ENCODE results near the gene SLC6A7.

The SLC6A7 gene

DNA sequence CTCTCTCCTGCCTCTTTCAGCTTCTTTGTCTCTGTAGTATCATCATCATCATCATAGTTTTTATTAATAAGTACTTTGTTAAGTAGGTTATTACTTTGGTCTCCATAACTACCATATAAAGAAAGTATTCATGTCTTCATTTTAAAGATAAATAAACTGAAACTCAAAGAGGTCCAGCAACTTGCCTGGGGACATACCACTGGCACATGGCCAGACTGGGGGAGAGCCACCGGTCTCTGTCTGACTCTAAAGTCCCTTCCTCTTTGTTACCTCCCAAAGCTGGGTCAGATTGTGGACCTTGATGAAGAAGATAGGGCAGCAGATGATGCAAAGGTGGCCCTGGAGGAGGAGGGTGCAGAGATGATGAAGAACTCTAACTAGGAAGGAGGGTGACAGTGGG, 14.8 kb upstream of the SLC6A7 start:
- DNase-seq = no peak

DNA sequence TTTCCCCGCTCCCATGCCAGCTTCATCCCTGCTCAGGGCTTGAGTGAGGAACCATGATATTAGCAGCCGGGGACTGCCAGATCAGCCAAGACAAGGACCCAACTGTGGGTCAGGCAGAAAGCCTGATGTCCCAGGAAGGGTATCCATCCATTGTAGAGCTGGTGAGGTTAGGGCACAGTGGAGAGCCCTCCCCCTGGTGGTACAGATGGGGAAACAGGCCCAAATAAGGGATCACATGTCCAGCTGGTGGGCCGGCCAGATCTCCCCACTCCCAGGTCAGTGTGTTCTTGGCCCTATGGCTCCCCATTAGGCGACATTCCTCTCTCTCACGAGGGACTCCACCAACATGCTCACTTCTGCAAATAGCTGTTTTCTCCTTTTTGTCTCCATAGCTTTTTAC, 14.3 kb upstream of the SLC6A7 start:
- DNase-seq = no peak

DNA sequence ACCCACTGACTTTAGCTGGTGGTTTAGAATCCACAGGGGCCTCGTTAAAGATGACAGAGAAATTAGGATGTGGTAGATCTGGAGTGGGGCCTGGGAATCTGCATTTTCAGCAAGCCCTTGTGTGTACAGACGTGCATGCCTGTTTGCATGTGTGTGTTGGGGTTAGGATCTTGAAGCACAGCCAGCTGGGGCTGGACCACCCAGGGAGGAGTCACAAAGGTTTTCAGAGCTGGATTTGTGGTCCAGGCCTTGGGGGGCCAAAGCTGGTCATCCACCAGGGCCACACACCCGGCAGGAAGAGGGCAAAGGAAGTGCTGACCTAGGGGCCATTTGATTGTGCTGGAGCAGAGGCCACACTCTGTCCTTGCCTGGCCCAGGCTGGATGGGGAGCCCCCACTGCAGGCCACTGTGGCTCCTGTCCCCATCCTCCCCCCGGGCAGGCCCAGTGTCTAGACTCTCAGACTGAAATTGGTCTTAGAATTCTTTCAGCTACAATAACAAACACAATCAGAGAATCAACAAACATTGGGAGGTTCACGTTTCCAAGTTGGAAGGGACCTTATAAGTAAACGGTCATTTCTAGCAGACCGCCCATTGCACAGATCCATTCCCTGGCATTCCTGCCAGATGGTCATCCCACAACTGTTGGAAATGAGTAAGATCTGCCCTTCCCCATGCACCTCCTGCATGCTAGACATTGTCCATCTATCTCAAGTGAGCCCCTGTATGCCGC, 13.0 kb upstream of the SLC6A7 start:
- no peak for DNase-seq

DNA sequence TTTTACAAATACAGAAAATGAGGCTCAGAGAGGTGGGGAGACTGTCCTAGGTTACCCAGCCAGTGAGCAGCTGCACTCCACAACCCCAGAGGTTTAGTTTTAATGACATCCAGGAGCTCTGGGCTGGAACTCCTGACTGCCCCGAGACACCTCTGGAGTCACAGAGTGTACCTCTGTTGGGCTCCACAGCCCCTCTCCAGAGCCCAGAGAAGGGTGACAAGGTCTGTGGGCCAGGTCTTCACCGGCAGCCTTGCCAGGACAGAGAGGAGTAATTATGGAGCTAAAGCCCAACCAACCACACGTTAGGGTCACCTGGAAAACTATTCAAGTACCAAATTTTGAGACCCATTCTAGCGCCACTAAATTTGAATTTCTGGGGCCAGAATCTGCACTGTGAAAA, 12.1 kb upstream of the SLC6A7 start:
- no peak for DNase-seq

DNA sequence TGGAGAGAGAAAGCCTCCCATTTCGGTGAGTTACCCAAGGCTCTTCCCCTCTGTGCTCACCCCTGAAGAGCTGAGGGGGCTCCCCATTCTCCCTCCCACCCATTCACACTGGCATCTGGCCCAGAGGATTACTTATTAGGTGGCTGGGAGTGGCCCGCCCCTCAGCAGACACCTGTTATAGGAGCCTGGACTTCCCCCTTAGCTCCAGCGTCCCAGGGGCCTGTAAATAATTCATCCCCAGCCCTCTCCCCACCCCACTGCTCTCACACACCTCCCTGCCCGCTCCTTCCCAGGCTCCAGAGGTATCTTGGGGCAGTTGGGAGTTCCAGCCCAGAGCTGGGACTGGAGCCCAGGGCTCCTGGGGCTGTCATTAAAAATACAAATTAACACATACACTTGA, 11.6 kb upstream of the SLC6A7 start:
- DNase-seq = no peak

DNA sequence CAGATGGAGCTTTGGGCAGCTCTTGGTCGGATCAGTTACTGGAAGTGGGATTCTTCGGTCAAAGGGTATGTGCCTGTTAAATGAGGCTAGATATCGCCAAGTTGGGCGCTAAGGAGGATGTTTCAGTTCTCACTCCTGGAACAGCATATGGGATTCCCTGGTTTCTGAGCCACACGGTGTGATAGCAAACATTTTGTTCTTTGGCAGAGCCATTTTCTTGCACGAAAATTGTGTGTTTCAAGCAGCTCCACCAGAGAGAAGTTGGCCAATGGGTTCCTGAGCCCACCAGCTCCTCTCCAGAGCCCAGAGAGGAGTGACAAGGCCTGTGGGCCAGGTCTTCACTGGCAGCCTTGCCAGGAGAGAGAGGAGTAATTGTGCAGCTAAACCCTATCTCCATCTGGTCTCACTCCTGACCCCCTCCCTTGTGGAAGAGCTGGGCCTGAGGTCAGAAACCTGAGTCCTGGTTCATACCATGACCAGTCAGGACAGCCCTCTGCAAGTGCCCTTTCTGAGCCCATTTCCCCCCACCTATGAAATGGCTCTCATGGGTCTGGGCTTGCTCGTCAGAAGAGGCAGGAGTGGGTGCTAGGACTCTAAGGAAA, 10.7 kb upstream of the SLC6A7 start:
- no peak for DNase-seq

DNA sequence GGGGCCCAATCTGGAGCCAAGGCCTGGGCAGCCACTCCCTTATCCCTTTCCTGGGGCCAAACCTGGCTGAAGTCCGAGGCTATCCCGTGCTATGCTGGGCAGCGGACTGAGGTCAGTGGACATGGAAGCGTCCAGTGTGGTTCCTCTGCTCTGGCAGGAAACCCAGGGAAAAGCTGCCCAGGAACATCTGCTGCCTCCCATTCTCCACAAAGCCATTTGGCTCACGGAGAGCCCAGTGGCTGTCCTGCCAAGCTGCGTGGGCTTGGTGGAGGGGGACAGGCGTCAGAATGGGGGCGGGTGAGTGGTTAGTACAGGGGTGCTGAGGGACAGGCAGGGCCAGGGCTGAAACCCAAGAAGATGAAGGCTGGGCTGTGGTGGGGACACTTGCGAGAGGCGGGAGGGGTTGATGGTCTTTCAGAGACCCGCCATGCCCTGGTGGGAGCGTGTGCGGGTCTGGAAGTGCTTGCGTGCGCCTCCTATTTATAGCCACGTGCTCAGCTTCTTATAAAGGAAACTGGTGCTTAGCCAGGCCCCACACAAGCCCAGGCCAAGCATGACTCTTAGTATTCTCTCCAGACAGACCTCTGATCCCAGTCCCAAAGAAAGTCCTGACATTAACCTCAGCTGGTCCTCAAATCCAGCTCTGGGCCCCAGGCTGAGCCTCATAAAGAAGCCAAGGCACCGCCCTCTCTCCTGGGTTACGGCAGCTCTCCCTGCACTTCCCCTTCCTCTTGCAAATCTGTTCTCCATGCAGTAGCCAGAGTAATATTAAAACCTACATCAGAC, 9.4 kb upstream of the SLC6A7 start:
- DNase-seq = no peak

DNA sequence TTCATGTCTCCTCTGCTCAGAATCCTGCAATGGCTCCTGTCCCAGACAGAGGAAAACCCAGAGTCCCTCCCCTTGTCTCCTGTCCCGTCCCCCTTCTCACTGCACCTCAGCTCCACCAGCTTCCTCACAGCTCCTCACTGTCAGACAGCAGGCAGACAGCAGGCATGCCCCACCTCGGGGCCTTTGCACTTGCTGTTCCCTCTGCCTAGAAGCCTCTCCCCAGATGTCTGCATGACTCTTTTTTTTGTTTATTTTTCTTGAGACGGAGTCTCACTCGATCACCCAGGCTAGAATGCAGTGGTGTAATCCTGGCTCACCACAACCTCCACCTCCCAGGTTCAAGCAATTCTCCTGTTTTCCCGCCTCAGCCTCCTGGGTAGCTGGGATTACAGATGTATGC, 8.8 kb upstream of the SLC6A7 start:
- DNase-seq = no peak

DNA sequence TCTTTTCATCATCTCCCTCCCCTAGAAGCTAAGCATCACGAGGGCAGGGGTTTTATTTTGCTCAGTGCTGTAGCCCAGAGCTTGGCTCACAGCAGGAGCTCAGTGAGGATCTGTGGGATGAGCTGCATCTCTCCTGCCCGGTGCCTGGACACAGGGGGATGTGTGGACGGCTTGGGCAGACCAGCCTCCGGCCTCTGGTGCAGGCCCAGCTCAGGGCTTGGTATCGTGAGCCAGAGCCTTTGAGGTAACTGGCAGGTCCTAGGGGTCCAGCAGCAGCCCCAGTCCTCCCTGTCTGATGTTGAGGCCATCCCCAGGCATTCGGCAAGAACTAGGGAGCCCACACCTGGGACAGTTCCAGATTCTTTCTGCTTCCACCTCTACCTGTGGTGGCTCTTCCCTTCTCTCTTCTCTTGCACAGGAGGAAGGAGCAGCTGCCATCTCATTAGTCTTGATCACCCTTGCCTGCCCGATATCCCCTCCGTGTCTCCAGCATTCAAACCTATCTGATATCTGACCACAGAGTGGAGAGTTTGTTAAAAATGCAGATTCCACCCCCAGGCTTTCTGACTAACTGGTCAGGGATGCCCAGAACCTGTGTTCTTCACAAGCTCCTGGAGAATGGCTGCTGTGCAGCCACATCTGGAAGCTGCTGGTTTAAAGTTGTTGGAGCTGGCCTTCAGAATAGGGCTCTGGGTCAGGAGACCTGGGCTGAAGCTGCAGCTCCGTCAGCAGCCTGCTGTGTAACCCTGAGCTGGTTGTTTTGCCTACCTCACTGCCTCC, 7.9 kb upstream of the SLC6A7 start:
- DNase-seq = no peak

DNA sequence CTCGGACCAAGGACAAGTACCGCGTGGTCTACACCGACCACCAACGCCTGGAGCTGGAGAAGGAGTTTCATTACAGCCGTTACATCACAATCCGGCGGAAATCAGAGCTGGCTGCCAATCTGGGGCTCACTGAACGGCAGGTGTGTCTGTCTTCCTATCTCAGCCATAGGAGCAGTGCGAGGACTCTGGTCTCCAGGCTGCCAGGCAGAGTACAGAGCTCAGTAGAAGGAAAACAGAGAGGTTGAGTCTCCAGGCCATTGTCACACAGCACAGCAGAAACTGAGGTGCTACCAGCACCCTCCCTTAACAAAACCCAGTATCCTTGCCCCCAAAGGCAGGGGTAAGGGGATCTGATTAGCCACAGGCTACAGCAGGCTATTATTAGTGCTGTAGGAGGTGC, 7.1 kb upstream of the SLC6A7 start:
- DNase-seq = no peak

DNA sequence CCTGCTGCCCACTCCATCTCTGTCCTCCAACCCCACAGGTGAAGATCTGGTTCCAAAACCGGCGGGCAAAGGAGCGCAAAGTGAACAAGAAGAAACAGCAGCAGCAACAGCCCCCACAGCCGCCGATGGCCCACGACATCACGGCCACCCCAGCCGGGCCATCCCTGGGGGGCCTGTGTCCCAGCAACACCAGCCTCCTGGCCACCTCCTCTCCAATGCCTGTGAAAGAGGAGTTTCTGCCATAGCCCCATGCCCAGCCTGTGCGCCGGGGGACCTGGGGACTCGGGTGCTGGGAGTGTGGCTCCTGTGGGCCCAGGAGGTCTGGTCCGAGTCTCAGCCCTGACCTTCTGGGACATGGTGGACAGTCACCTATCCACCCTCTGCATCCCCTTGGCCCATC, 6.4 kb upstream of the SLC6A7 start:
- no peak for DNase-seq

DNA sequence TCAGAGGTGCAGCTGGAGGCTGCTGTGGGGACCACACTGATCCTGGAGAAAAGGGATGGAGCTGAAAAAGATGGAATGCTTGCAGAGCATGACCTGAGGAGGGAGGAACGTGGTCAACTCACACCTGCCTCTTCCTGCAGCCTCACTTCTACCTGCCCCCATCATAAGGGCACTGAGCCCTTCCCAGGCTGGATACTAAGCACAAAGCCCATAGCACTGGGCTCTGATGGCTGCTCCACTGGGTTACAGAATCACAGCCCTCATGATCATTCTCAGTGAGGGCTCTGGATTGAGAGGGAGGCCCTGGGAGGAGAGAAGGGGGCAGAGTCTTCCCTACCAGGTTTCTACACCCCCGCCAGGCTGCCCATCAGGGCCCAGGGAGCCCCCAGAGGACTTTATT, 5.9 kb upstream of the SLC6A7 start:
- no peak for DNase-seq

DNA sequence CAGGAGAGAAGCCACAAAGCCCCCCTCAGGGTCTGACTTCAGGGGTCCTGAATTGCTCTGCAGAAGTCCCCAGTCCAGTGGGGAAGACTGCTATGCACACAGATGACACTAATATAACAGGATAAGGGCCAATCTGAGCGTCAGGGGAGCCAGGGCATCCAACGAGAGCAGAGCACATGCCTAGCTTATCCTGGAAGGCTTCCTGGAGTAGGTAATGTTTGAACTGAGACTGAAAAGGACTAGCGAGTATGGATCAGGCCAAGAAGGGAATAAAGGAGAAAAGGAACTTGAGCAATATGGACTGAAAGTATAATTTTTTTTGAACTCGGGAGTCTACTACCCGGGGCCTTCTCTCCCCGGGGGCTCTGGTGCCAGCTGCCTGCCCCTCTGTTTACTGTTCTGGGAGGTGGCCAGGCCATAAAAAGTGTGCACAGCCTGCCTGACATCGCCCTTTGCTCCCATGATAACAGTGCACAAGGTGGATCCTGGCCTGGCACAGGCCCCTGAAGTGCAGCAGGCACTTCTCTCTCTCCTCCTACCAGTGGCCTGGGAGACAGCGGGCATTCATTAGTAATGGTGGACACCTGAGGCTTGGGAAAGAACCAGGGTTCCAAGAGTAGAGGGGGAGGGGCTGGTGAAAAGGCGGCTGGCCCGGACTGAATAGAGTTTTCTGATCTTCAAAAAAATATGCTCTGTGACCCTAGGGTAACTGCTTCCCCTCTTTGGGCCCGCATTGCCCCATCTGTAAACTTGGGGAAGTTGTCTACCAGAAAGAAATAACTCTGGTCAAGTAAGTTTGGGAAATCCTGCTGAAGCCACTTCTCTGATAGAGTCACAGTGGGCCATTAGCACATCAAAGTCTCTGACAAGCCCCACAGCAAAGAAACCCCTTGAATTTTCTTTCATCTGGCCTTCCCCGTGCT, 4.6 kb upstream of the SLC6A7 start:
- DNase-seq = no peak

DNA sequence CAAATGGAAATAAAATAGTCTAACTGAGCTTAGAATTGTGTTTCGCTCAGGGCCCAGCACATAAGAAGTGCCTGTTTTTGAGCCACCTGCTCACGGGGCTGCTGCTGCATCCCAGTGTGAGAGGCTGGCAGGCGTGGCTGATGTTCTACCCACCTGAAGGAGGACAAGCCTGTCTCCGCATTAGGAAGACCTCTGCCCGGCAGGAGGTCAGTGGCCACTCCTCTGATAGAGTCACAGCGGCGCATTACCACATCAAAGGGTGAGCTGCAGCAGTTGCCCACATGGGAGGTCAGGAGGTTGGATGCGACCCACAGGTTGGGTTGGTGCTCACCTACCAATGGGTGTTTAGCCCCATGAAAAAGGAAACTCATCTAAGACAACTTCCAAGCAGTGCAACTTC, 3.7 kb upstream of the SLC6A7 start:
- no peak for DNase-seq

DNA sequence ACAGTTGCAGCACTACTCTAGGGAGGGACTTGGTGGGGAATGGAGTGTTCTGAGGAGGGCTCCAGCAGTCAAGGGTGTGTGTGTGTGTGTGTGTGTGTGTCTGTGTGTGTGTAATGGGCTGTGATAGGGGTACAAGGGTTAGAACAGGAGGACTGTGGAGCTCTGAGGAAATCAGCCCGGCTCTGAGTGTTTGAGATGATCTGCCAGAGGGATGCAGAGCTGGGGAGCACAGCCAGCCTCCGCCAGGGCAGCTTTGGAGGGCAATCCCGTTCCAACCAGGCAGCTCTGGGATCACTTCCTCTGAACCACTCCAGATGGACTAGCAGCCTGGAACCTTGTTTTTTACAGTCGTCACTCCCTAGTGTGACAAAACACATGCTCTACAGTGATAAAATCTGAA, 3.0 kb upstream of the SLC6A7 start:
- no peak for DNase-seq

DNA sequence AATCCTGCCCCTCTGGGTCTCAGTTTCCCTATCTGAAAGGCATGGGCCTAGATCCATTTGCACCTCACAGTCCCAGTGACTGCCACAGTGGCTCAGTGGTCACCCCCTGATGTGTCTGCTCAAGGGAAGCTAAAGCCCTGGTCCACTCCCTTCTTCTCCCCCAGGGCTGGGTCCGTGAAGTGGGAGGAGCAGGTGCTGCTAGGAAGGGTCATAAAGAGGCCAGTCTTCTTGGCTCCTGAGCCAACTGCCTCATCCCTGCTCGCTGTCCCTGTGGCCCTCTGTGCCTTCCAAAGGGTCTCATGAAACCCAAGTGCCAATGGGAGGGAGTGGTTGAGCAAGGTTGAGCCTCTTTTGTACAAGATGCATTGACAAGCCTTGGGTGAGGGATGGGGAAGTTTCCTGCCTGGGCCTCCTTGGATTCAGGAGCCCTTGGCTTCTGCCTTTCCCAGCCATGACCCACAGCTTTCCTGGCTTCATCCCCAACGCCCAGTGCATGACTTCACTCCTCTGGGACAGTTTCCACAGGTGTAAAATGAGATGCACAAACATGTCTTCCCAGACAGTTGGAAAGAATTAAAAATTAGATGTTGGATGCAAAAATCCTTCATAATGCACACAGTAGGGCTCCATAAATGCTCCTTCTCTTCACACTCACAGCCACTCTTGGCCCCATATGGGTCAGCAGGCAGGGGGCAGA, 1.6 kb upstream of the SLC6A7 start:
- no peak for DNase-seq

DNA sequence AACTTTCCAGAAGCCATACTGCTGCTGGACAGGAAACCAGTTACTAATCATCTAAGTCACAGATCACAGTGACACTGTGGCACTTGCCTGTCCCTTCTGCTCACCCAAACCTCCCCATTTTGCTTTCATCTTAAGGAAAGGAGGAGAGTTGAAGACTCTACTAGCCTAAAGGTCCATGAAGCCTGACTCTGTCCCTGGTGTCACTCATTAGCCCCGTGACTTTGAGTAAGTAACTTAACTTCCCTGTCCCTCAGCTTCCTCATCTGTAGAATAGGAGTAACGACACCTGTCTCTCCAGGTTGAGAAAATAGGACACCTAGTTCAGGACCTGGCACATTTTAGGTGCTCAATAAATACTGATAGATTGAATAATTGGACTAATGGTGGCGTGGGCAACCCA, 536 bp upstream of the SLC6A7 start:
- DNase-seq = no peak

DNA sequence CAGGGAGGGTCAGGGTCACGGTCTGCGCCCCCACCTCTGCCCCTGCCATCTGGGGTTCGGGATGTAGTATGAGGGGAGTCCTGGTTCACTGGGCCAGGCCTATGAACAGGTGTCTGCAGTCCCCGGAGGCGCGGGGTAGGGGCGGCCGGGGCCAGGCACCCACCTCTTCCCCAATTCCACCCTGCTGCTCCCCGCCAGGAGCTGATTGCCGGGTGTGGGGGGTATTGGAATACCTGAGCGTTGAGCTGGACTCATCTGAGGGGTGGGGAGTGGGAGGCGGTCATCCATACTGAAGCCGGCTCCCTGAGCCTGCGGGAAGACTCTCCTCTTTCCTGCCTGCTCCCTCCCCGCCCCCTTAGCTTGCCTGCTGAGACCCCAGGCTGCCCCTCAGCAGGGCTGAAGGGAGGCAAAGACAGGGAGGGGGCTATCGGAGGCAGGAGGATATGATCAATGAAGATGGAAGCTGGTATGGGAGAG, 679 bp downstream of the SLC6A7 start:
- DNase-seq = no peak

DNA sequence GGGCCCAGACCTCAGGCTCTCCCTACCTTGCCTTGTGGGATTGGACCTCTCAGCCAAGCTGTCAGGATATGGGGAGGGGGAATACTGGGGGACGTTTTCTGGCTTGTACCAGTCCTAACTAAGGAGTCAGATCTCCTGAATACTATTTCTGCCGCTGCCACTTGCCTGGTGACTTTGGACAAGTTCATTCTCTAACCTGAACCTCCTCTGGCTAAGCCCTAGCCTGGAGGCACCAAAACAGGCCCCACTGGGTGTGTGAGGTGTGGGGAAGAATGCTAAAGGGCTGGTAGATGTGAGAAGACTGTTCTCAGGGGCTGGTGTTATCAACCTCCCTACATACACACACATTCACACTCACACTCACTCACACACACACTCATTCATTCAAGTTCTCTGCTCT, 1.1 kb downstream of the SLC6A7 start:
- no peak for DNase-seq

DNA sequence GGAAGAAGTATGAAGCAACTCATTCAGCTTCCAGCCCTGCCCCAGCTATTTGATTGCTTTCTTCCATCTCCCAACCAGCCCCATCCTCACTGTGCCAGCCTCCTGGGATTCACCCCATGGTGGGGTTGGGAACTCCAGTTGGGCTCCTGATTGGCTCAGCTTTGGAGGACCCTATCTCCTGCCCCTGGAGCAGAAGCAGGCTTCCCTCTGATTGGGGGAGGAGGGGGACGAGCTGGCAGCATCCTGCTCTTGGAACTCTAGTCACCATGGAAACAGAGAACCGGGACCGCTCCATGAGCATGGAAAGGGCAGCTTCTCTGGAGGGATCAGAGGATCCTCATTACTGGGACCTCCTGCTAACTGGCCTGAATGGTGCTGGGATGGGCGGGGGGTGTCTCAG, 2.6 kb downstream of the SLC6A7 start:
- DNase-seq = no peak

DNA sequence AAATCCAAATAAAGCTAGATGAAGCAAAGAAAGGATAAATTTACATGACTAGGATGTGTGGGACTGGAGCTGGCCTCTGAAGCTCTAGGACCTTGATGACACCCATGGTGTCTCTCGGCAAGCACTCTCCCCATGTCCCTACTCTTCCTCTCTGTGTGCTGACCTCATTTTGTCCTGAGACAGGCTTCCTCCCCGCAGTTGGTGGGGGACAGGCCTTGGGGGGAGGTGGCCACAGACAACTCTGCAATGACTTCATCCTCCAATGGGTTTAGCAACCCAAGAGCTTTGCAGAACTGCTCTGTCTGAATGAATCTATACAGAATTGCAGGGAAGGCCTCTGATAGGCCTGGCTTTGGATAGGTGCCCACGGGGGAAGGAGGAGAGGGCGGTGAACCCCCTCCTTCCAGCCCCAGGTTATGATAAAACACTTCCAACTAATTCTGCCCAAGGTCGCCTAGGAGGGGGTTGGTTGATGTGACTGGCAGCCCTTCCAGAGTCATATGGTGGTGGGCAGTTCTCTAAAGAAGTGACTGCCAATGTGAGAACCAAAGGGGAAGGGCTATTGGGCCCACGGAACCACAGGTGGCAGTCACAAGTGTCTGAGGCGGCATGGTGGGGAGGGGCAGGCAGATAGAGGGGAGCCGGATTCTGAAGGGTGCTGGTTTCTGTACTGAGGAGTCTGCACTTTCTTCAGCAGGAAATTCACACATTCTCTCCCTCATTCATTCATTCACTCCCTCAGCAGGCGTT, 6.0 kb downstream of the SLC6A7 start:
- no peak for DNase-seq
